Measurements from ENCODE around the gene HIVEP3. TPM values are rescaled to one million over a fixed set of nuclear protein-coding genes. Genes with fewer than 3 reads are reported as not detected.
A peak's percentile ranks its signal among the peaks of the same experiment; 100 is the strongest.

HIVEP3 gene
- total RNA-seq, 1 donor: 1.8 TPM

GRCh38 chr1:41811051-41811795 lies 107.5 kb downstream of the HIVEP3 start:
- Histone ChIP-seq H3K4me2 (ENCODE audit: insufficient read depth, low read length) (no peak overlapping the region), H3K79me2 (ENCODE audit: insufficient read depth, low read length) (no peaks in the 10 kb centered on the region), H2AFZ (ENCODE audit: low read length) (no peak overlapping the region), H3K27ac (ENCODE audit: low read depth, low read length) (no peak overlapping the region), H4K20me1 (ENCODE audit: insufficient read depth, low read length) (no peaks in the 10 kb centered on the region), H3K27me3 (ENCODE audit: insufficient read depth, low read length) (no peaks in the 10 kb centered on the region), H3K4me3 (ENCODE audit: insufficient read depth, low read length) (no peak overlapping the region), H3K4me1 (ENCODE audit: insufficient read depth, low read length) (peaks cover 15% of the 10 kb centered on the region), H3K9me3 (ENCODE audit: low read depth, low read length) (no peaks in the 10 kb centered on the region), H3K36me3 (ENCODE audit: insufficient read depth, low read length) (no peaks in the 10 kb centered on the region)
- no peak for TF ChIP-seq CTCF (IDR thresholded peaks at IDR 0.05; ENCODE audit: extremely low read depth, low read depth, low read length)
- DNase-seq (ENCODE audit: insufficient read length, low spot score, missing footprints): no peak

- Histone ChIP-seq H3K4me1 (ENCODE audit: insufficient read depth, low read length) (peaks cover 15% of the 10 kb centered on the region), H3K9me3 (ENCODE audit: low read depth, low read length) (no peaks in the 10 kb centered on the region), H3K36me3 (ENCODE audit: insufficient read depth, low read length) (no peaks in the 10 kb centered on the region), H3K27ac (ENCODE audit: low read depth, low read length) (no peak overlapping the region), H3K27me3 (ENCODE audit: insufficient read depth, low read length) (no peaks in the 10 kb centered on the region), H2AFZ (ENCODE audit: low read length) (no peak overlapping the region), H3K79me2 (ENCODE audit: insufficient read depth, low read length) (no peaks in the 10 kb centered on the region), H3K4me3 (ENCODE audit: insufficient read depth, low read length) (no peak overlapping the region), H3K4me2 (ENCODE audit: insufficient read depth, low read length) (no peak overlapping the region), H4K20me1 (ENCODE audit: insufficient read depth, low read length) (no peaks in the 10 kb centered on the region)
- TF ChIP-seq CTCF (IDR thresholded peaks at IDR 0.05; ENCODE audit: extremely low read depth, low read depth, low read length): peak; percentile 7
- no peak for DNase-seq (ENCODE audit: insufficient read length, low spot score, missing footprints)
Observed at GRCh38 chr1:41810446-41810845, 108.3 kb downstream of the HIVEP3 start.

- no peaks in the 10 kb centered on the region for H3K36me3 ChIP-seq (ENCODE audit: insufficient read depth, low read length)
- H2AFZ ChIP-seq (ENCODE audit: low read length): no peak overlapping the region
- no peak overlapping the region for H3K4me3 ChIP-seq (ENCODE audit: insufficient read depth, low read length)
- H3K4me2 ChIP-seq (ENCODE audit: insufficient read depth, low read length): no peak overlapping the region
- no peak overlapping the region for H3K27ac ChIP-seq (ENCODE audit: low read depth, low read length)
- H3K27me3 ChIP-seq (ENCODE audit: insufficient read depth, low read length): no peaks in the 10 kb centered on the region
- no peak for TF ChIP-seq CTCF (IDR thresholded peaks at IDR 0.05; ENCODE audit: extremely low read depth, low read depth, low read length)
- no peaks in the 10 kb centered on the region for H3K79me2 ChIP-seq (ENCODE audit: insufficient read depth, low read length)
- no peak for DNase-seq (ENCODE audit: insufficient read length, low spot score, missing footprints)
- peaks cover 15% of the 10 kb centered on the region for H3K4me1 ChIP-seq (ENCODE audit: insufficient read depth, low read length)
- no peaks in the 10 kb centered on the region for H3K9me3 ChIP-seq (ENCODE audit: low read depth, low read length)
- no peaks in the 10 kb centered on the region for H4K20me1 ChIP-seq (ENCODE audit: insufficient read depth, low read length)
Observed at GRCh38 chr1:41809692-41810091, 109.0 kb downstream of the HIVEP3 start.

GRCh38 chr1:41807390-41807789 lies 111.3 kb downstream of the HIVEP3 start:
- Histone ChIP-seq H3K27me3 (ENCODE audit: insufficient read depth, low read length) (no peaks in the 10 kb centered on the region), H3K36me3 (ENCODE audit: insufficient read depth, low read length) (no peaks in the 10 kb centered on the region), H3K27ac (ENCODE audit: low read depth, low read length) (no peak overlapping the region), H3K4me3 (ENCODE audit: insufficient read depth, low read length) (no peak overlapping the region), H2AFZ (ENCODE audit: low read length) (no peak overlapping the region), H3K9me3 (ENCODE audit: low read depth, low read length) (no peaks in the 10 kb centered on the region), H3K4me1 (ENCODE audit: insufficient read depth, low read length) (peaks cover 10% of the 10 kb centered on the region), H3K4me2 (ENCODE audit: insufficient read depth, low read length) (no peak overlapping the region), H3K79me2 (ENCODE audit: insufficient read depth, low read length) (no peaks in the 10 kb centered on the region), H4K20me1 (ENCODE audit: insufficient read depth, low read length) (no peaks in the 10 kb centered on the region)
- no peak for TF ChIP-seq CTCF (IDR thresholded peaks at IDR 0.05; ENCODE audit: extremely low read depth, low read depth, low read length)
- no peak for DNase-seq (ENCODE audit: insufficient read length, low spot score, missing footprints)

Data from osteoblast (primary cell).